Activated CD4-positive, alpha-beta T cell treated with anti-CD3 and anti-CD28 coated beads for 1 hour (primary cell): ENCODE data around the gene COL25A1.
"Not testable (repeated sequence)": the region's sequence is repeated elsewhere in the genome, so short reads cannot be mapped to it uniquely, and the experiment has no call there.

Source experiments
- DNase-seq: peaks from one replicate; pipeline ENCODE4 v3.0.0-alpha.2; 2020

COL25A1 gene

GRCh38 chr4:109043286-109043685 is 259.2 kb downstream of the COL25A1 start:
- no peak for DNase-seq

- DNase-seq, result no peak
Measured at GRCh38 chr4:109041463-109042360, 260.7 kb downstream of the COL25A1 start.

DNA sequence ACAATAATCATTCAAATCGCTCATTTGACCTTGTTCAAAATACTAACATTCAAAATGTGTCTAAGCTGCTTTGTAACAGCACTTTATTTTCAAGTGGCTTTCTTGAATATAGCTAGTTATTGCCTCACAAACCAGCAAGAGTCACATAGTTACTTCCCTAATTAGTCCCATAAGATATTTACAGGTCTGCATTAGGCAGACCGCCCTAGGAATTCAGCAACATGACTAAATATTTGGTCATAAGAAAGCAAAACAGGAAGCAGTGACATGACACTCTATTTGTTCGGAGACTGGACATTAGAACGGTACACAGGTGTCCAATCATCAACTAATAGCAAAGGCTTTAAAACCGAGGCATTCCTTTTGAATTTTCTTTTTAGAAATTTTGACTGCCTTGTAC is 262.0 kb downstream of the COL25A1 start:
- no peak for DNase-seq

DNA sequence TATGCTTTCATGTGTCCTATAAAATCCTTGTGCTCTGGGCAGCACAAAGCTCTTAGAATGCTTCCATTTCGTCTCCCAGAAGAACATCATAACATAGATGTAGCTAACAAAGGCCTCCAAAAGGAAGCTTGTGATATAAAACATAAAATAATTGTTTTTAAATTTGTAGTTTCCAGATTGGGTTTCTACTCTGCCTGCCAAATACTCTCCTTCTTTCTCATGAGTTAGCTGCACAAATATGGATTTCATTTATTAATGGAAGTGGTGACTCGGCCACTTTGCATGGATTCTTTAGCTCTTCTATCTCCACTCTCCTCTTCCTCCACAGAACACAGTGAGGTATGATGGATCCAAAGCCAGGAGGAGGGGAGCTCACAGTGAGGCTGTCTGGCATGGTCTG is 265.4 kb downstream of the COL25A1 start:
- no peak for DNase-seq

GRCh38 chr4:109033993-109034392 is 268.5 kb downstream of the COL25A1 start:
- no peak for DNase-seq

DNA sequence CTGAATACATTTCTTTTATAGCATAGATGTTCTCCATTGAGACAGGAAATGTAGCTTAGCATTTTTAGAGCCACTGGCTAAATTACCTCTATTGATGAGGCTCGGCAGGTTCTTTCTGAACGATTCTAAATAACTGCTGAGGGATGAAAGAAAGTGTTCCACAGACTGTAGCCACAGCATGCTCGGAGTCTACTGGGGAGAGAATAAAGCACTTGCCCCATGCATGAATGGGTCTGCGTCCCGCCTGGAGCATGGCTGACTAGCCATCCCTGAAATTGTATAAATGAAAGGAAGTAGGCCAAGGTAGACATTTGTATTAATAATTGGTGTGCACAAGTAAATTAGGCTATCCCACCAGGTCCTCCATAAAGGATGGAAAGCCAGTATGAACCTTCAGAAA is 269.8 kb downstream of the COL25A1 start:
- DNase-seq, result no peak

DNA sequence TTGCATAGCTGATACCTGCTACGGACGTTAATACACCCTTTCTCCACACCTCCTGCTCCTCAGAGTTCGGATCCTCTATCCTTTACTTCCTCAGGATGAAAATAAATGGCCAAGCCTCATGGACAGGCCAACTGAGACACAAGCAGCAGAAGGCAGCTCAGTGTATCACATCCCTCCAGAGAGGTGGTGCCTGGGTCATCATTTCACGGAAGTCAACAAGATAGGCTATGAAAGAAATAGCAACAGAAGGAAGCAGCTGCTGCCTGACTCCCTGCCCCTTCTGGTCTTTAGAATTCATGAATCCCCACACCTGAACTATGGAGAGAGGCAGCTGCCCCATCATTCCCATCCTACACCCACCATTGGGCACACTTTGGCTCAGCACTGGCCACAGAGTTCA is 272.5 kb downstream of the COL25A1 start:
- DNase-seq, result no peak

DNA sequence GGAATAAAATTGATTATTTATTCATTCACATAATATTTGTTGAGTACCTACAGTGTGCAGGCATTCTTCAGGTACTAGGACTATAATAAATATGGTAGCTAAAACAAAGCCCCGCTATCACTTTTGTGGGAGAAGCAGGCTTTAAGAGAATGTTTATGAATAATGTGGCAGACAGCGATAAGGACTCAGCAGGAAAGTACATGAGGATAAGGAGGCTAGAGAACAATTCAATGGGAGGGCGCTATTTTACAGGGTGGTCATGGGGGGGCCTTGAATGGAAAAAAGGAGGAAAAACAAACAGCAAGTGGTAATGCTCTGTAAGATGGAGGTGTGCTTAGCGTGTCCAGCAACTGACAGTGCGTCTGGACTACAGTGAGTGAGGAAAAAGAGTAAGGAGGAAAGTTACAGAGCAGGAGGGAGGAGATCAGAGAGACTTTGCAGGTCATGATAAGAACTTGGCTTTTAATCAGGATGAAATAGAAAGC is 275.4 kb downstream of the COL25A1 start:
- DNase-seq, result no peak

- DNase-seq, result no peak
Measured at GRCh38 chr4:109026588-109026987, 275.9 kb downstream of the COL25A1 start.

DNA sequence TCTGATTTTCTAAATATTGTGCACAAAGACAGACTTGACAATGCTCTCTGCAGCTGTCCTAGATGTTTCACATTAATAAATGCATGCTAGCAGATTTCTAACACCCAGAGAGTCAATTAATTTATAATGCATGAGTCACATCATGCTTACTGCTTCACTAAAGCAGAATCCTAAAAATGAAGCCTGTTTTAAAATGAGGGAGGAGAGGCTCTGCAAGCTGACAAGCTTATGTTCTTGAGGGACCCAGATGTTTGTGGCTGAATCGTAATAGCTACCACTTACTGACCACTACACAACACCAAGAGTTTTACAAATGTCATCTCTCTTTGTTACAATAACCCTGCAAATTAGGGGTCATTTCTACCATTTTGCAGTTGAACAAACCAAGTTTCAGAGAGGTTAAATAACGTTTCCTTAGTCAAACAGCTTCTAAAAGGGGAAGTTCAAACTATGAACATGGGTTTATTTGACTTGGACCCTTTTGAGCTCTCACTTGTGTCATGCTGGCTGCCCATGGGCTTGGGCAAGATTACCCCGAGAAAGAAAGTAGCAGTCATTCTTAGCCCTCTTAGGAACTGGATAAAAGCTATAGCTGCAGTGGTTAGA is 276.9 kb downstream of the COL25A1 start:
- no peak for DNase-seq

DNA sequence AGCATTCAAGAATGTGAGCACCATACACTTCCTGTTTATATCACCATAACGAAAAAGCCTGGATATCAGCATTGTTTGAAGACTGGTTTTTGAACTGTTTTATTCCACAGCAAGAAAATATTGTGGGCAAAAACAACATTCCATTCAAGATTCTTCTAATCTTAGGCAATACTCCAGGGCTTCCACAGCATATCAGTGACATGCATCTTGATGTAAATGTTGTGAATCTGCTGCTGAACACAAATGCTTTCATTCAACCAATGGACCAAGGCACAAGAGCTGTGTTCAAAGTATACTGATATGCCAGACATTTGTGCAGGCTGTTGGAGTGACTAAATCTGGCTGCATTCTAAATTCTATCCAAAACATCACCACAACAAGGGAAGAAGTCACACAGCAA is 279.5 kb downstream of the COL25A1 start:
- no peak for DNase-seq

DNA sequence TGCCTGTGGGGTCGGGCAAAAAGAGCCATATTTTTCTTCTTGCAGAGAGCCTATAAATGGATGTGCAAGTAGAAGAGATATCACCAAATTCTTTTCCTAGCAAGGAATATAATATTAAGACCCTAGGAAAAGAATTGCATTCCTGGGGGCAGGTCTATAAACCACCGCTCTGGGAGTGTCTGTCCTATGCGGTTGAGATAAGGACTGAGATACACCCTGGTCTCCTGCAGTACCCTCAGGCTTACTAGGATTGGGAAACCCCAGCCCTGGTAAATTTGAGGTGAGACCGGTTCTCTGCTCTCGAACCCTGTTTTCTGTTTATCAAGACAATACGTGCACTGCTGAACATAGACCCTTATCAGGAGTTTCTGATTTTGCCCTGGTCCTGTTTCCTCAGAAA is 280.8 kb downstream of the COL25A1 start:
- DNase-seq, result not testable (repeated sequence)

DNA sequence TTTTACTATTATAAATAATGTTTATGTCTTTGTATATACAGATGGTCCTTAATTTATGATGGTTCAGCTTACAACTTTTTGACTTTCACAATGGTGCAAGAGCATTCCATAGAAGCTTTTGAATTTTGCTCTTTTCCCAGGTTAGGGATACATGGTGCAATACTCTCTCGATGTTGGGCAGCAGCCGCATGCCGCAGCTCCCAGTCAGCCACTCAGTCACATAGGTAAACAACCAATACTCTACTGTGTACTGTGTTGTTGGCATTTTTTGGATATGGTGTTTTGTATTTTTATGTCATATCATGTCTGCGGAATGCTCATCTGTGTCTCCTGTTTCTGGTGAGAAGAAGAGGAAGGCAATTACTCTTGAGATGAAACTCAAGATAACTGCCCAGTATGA is 281.6 kb downstream of the COL25A1 start:
- DNase-seq, result no peak

DNA sequence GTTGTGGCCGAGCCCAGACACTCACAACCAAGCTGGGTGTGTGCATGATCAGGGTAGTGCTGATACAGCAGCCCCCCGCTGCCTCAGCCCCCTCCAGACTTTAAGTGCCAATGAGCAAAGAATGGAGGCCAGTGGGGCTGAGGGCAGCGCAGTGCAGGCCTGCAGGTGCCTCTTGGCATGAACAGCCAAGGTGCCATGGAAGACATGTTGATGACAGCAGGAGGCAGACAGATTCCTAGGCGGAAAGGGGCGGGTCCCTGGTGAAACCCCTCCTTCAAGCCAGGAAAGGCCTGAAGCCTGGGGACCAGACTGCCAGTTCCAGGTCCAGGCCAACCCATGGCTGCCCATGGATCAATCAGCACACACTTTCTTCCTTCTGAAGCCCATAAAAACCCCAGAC is 286.3 kb downstream of the COL25A1 start:
- DNase-seq, result no peak

GRCh38 chr4:109015413-109015810 is 287.0 kb downstream of the COL25A1 start:
- DNase-seq, result no peak

DNA sequence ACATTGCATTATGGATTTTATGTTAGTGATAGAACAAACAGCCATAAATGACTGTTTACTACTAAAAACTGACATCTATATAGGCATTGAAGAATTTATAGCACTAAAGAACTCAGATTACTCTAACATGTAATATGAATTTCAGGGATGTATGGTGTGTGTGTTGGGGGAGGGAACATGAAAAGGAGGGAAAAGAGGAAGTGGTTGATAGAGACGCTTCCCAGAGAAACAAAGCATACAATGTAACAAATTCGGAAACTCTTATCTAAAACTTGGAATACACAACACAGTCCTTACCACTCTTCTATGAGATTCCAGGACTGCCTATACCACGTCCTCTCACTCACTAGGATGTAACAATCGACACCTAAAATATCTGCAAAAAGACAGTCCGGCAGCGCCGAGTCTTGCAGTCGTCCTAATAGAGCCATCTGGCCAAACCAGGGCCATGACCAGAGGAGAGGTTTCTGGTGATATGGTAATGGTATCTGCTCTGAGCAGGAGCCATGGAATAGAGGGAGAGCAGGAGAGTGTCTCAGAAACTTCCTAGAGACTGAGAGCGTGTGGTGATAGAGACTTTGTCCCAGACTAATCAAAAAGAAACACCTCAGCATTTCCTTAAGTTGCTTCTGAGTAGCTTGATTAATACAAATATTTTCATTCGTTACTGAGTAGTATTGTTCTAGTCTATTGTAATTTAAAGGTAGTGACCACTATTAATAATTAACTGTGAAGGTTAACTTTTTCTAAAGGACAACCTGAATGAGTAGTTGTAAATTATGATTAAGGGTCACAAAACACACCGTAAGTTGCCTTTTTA is 287.7 kb downstream of the COL25A1 start:
- no peak for DNase-seq

DNA sequence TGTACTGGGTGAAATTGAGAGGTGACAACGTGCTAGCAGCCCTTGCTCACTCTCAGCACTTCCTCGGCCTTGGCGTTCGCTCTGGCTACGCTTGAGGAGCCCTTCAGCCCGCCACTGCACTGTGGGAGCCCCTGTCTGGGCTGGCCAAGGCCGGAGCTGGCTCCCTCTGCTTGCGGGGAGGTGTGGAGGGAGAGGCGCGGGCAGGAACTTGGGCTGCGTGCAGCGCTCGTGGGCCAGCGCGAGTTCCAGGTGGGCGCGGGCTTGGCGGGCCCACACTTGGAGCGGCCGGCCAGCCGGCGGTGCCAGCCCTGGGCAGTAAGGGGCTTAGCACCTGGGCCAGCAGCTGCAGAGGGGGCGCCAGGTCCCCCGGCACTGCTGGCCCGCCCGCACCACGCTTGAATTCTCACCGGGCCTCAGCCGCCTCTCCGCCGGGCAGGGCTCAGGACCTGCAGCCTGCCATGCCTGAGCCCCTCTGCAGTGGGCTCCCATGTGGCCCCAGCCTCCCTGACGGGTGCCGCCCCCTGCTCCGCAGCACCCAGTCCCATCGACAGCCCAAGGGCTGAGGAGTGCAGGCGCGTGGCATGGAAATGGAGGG is 290.1 kb downstream of the COL25A1 start:
- no peak for DNase-seq

GRCh38 chr4:109011241-109012026 is 291.0 kb downstream of the COL25A1 start:
- DNase-seq, result no peak

DNA sequence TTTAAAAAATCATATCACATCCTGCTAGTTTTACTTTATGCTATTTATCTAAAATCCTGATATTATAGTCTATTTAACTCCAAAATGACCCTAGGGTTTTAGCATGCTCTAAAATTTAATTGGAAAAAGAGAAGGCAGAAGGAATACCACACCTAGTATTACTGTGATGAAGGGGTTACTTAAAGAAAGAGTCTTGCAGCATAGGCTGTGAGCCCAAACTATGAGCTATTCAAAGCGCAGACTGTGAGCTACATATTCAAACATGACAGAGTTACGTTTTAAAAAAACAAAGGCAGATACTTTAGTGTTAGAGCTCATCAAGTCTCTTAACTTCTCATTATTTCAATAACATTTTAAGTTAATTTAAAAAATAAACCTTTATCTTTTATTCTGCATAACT is 291.9 kb downstream of the COL25A1 start:
- no peak for DNase-seq

DNA sequence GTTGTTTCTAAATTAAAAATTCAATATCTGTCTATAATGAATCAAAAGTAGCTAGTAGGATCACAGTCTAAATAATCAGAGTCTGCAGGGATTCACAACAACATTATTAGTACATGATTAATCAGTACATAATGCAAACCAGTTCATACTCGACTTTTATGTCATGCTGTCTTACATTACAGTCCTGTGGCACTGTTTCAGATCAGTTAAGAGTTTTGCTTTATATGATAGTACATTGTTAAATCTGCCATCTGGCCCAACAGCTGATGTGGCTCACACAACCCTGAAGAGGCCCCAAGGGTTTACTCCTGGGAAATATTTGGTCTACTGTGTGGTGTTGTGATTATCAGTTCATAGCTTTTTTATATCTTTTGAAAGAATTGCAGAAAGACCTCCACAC is 292.5 kb downstream of the COL25A1 start:
- no peak for DNase-seq

DNA sequence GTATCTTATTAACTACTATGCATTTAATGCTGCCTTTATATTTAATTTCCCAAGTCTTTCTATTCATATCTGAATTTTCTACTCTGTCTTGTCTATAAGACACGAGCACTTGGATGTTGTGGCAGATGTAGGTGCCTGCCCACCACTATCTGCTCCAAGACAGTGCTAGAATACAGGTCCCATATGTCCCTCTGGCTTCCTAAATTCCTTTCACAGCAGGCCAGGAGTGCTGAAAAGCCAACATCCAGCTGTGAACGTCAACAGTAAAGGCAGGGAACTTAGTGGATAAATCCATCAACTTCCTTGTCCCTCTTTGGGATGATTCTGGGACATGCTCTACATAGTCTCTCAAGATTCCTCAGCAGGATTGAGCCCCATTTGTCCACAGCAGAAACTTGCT is 294.5 kb downstream of the COL25A1 start:
- DNase-seq, result no peak

DNA sequence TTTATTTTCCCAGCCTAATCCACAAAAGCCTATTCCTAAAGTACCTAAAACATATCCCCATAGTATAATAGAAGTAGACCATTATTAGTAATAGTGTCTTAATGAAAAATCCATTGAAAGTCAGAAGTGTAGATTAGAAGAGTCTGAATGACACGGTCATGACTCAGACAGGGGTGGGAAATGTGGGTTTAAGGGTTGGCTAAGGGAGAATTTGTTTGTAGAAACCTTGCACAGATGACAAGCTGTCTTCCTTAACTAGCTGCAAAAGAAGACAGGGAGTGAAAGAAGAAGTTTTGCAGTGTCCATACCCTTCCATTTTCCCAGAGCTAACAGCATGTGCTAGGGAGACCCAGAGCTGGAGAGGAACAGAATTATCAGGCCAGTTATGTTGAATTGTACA is 296.9 kb downstream of the COL25A1 start:
- DNase-seq, result no peak
